Spleen (tissue), 11 donors: ENCODE data around the gene CFAP45. TPM values are rescaled to one million over a fixed set of nuclear protein-coding genes. Genes with fewer than 3 reads are reported as not detected.

Experiments used
- DNase-seq: peaks from one replicate; pipeline ENCODE4 v3.0.0-alpha.2; 2020
- H3K27ac ChIP-seq, 8 donors: fragments of 200-600 bp; sonication (generic) in 7 of 8; 1 replicate in 4 of 8; 2 replicates in 4 of 8; pipeline versions ENCODE4 v1.5.0 to v1.8.0; 2016 to 2021; ENCODE audit warnings: inconsistent platforms in 4 of 8, mild to moderate bottlenecking in 4 of 8, moderate library complexity in 1 of 8
- H3K27me3 ChIP-seq, 7 donors: fragments of 200-600 bp; sonication (generic) in 6 of 7; replicated peaks in 1 of 7; 1 replicate in 4 of 7; 2 replicates in 3 of 7; pipeline versions ENCODE4 v1.5.0 to v1.8.0; 2016 to 2021; ENCODE audit warnings: inconsistent platforms in 3 of 7, mild to moderate bottlenecking in 1 of 7
- H3K36me3 ChIP-seq, 6 donors: fragments of 200-600 bp; sonication (generic) in 5 of 6; 1 replicate in 4 of 6; 2 replicates in 2 of 6; pipeline versions ENCODE4 v1.5.0 to v1.8.0; 2016 to 2021; ENCODE audit warnings: inconsistent platforms in 2 of 6
- H3K4me1 ChIP-seq, 6 donors: fragments of 200-600 bp; sonication (generic) in 5 of 6; 1 replicate in 3 of 6; 2 replicates in 3 of 6; pipeline versions ENCODE4 v1.5.0 to v1.8.0; 2016 to 2021; ENCODE audit warnings: inconsistent platforms in 3 of 6
- H3K4me3 ChIP-seq, 8 donors: fragments of 200-600 bp; sonication (generic) in 7 of 8; 1 replicate in 4 of 8; 2 replicates in 4 of 8; pipeline versions ENCODE4 v1.5.0 to v1.8.0; 2016 to 2021; ENCODE audit warnings: inconsistent platforms in 4 of 8, mild to moderate bottlenecking in 4 of 8, moderate library complexity in 2 of 8
- H3K9me3 ChIP-seq, 8 donors: fragments of 200-600 bp; sonication (generic) in 7 of 8; 1 replicate in 4 of 8; 2 replicates in 4 of 8; pipeline versions ENCODE4 v1.5.0 to v1.8.0; 2016 to 2021; ENCODE audit warnings: inconsistent platforms in 4 of 8
- POLR2A ChIP-seq, 3 donors: fragments of 450-650 bp; IDR thresholded peaks; one replicate each; pipeline ENCODE4 v1.5.1; 2017; ENCODE audit warnings: antibody characterized with exemption in 3 of 3, mild to moderate bottlenecking in 1 of 3
- POLR2AphosphoS5 ChIP-seq, 3 donors: sonication (generic); formaldehyde crosslinking; IDR thresholded peaks; one replicate each; pipeline ENCODE4 v1.5.1; 2017; ENCODE audit warnings: antibody characterized with exemption in 3 of 3
- WGBS, 5 donors: extraction: QIAGEN DNeasy Blood & Tissue Kit in 3 of 5; methylation state at CpG; one replicate each; pipeline versions ENCODE4 v1.1.5 to v1.1.7; 2013 to 2018; 5-methylcytosine and 5-hydroxymethylcytosine counted together
- intact Hi-C: fragments of 100-400 bp; cut with DNase I; formaldehyde crosslinking; loops from one replicate; pipeline ENCODE4 v1.15.0; 2023; ENCODE audit warnings: low total_unique reads
- polyA plus RNA-seq, 3 donors: library from polyadenylated mRNA; stranded (reverse); fragments of 200-250 nt; gene quantifications; one replicate each; pipeline ENCODE4 v1.2.1, GENCODE V29; 2013
- total RNA-seq, 7 donors: library from RNA; depleted of rRNA in 3 of 7; stranded (reverse); fragments of >200 nt in 3 of 7; fragmentation: NEBNext Ultra II Directional in 4 of 7; extraction: Animal tissue kit (Norgen Biotek cat#: 25700) in 4 of 7; gene quantifications; one replicate each; pipeline versions ENCODE4 v1.1.0 to v1.2.1, GENCODE V29; 2016 to 2021
- TF ChIP-seq, protein P1 (sequence below), 11 experiments: fragments of 200-600 bp in 7 of 11; fragments of 450-650 bp in 4 of 11; sonication (generic) in 4 of 11; IDR thresholded peaks in 8 of 11; conservative IDR thresholded peaks in 3 of 11; 1 replicate in 7 of 11; 2 replicates in 4 of 11; pipeline versions ENCODE4 v1.4.0 to v1.8.0; 2016 to 2021; ENCODE audit warnings: antibody characterized with exemption in 11 of 11, inconsistent platforms in 4 of 11, mild to moderate bottlenecking in 1 of 11
- donor health status: healthy with polysubstance abuse.
- donor health status: DM: no; HTN: no; CAD: no; lungs with moderate emphysema.
- donor health status: DM: no; HTN: no; CAD: no.
- donor health status: Bipolar disorder and iron deficiency.
- donor health status: healthy.
- donor health status: DM: no; HTN: no; CAD: no.
- donor health status: DM: yes; HTN: yes; CAD: no.

Gene CFAP45
- total and polyA plus RNA-seq, 10 donors, result 0.58 to 3.0 (median 1.9) TPM

DNA sequence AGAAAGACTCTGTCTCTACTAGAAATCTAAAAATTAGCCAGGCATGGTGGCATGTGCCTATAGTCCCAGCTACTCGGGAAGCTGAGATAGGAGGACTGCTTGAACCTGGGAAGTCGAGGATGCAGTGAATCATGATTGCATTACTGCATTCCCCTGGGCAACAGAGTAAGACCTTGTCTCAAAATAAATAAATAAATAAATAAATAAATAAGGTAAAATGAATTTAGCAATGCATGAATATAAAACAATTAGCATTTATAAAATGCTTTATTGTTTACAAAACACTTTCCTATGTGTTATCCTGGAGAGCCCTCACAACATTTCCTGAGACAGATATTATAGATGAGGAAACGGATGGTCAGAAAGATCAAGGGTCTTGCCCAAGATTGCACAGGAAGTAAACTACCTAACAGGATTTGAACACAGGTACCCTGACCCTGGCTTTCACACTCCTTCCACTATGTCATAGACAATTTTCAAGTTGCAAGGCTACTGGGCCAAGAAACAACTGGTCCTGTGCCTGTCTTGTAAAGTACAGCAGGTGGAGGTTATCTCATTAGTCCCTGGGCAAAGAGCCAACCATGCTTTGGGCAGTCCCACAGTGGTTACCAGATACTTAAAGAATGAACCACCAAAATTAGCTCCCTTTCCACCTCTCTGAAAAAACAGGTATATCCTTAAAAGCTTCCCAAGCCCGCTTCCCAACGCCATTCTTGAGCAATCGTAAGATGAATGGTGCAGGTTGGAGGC lies 22.1 kb downstream of the CFAP45 start:
- whole genome bisulfite sequencing, 5 donors, result 79 to 91% (median 88%) methylated on average over 6 of the region's 6 CpGs
- TF ChIP-seq, protein P1, sequence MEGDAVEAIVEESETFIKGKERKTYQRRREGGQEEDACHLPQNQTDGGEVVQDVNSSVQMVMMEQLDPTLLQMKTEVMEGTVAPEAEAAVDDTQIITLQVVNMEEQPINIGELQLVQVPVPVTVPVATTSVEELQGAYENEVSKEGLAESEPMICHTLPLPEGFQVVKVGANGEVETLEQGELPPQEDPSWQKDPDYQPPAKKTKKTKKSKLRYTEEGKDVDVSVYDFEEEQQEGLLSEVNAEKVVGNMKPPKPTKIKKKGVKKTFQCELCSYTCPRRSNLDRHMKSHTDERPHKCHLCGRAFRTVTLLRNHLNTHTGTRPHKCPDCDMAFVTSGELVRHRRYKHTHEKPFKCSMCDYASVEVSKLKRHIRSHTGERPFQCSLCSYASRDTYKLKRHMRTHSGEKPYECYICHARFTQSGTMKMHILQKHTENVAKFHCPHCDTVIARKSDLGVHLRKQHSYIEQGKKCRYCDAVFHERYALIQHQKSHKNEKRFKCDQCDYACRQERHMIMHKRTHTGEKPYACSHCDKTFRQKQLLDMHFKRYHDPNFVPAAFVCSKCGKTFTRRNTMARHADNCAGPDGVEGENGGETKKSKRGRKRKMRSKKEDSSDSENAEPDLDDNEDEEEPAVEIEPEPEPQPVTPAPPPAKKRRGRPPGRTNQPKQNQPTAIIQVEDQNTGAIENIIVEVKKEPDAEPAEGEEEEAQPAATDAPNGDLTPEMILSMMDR (IDR thresholded peaks at IDR 0.05 in 8 of 11, conservative IDR thresholded peaks at IDR 0.05 in 3 of 11), result no peak
- TF ChIP-seq POLR2A (IDR thresholded peaks at IDR 0.05) (no peak), POLR2AphosphoS5 (IDR thresholded peaks at IDR 0.05) (no peak)
- DNase-seq, result no peak
- H3K4me1 ChIP-seq, result peaks cover 0 to 36% (median 9%) of the 10 kb centered on the region in 6 donors
- no peak overlapping the region for H3K4me3 ChIP-seq
- H3K9me3 ChIP-seq, result no peaks in the 10 kb centered on the region
- intact Hi-C loops, result no loop called here
- H3K36me3 ChIP-seq, result no peaks in the 10 kb centered on the region
- H3K27ac ChIP-seq, result no peak overlapping the region
- no peaks in the 10 kb centered on the region for H3K27me3 ChIP-seq

DNA sequence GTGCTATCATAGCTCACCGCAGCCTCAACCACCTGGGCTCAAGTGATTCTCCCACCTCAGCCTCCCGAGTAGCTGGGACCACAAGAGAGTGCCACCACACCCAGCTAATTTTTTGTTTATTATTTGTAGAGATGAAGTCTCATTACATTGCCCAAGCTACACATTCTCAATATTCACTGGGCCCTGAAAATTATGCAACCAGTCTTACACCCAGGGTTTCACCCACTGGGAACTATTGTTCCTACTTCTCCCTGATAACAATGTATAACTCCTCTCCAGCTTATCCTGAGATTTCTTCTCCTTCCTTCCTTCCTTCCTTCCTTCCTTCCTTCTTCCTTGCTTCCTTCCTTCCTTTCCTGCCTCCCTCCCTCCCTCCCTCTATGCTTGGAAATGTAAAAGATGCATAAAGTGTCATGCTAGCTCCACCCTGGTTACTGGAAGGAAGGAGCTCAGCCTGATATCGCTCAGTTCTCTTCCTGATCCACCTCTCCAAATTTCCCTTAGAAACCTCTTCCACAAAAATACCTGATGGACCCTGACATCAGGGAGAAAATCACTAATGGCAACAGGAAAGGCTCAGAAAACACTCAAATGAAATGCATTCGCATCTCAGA lies 26.3 kb downstream of the CFAP45 start:
- Histone ChIP-seq H3K27ac (no peak overlapping the region), H3K36me3 (no peaks in the 10 kb centered on the region), H3K27me3 (no peaks in the 10 kb centered on the region), H3K4me3 (no peak overlapping the region), H3K9me3 (no peaks in the 10 kb centered on the region), H3K4me1 (no peaks in the 10 kb centered on the region)
- WGBS, 5 donors, result 86 to 91% (median 91%) methylated on average over 4 of the region's 4 CpGs
- intact Hi-C loops, result no loop called here
- TF ChIP-seq, protein P1 (IDR thresholded peaks at IDR 0.05 in 8 of 11, conservative IDR thresholded peaks at IDR 0.05 in 3 of 11), result no peak
- TF ChIP-seq POLR2A (IDR thresholded peaks at IDR 0.05) (no peak), POLR2AphosphoS5 (IDR thresholded peaks at IDR 0.05) (no peak)
- DNase-seq, result no peak

- no peak for DNase-seq
- H3K27ac ChIP-seq, result no peak overlapping the region
- H3K4me3 ChIP-seq, result no peak overlapping the region
- 87 to 93% (median 88%) methylated on average over 15 of the region's 15 CpGs for WGBS, 5 donors
- H3K4me1 ChIP-seq, result peaks cover 0 to 3% (median 1%) of the 10 kb centered on the region in 6 donors
- intact Hi-C loops, result no loop called here
- TF ChIP-seq, protein P1 (IDR thresholded peaks at IDR 0.05 in 8 of 11, conservative IDR thresholded peaks at IDR 0.05 in 3 of 11), result no peak
- TF ChIP-seq POLR2A (IDR thresholded peaks at IDR 0.05), result no peak
- no peak for TF ChIP-seq POLR2AphosphoS5 (IDR thresholded peaks at IDR 0.05)
- no peaks in the 10 kb centered on the region for H3K27me3 ChIP-seq
- no peaks in the 10 kb centered on the region for H3K36me3 ChIP-seq
- H3K9me3 ChIP-seq, result no peaks in the 10 kb centered on the region
These were observed 27.1 kb downstream of the CFAP45 start for GRCh38 chr1:159872891-159873290.

DNA sequence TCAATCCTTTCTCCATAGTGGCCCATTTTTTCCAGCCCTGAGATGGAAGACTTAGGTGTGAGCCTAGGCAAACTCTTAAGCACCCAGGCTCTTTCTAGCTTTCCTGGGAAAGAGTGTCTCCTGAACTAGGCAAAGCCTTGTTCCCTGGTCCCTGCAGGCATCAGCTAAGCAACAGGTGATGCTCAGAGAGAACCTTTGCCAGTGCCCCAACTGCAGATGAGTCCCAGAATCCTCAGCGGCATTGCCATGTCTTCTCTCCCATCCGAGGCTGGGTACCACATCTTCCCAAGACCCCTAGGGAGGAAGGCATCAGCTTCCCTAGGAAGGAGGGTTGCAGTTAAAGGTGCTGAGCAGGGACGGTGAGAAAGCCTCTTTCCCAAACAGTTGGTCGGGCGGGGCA lies 29.3 kb downstream of the CFAP45 start:
- DNase-seq, result no peak
- Histone ChIP-seq H3K27me3 (no peaks in the 10 kb centered on the region), H3K4me1 (peaks cover 0 to 11% (median 5%) of the 10 kb centered on the region in 6 donors), H3K4me3 (no peak overlapping the region), H3K36me3 (no peaks in the 10 kb centered on the region), H3K27ac (no peak overlapping the region), H3K9me3 (no peaks in the 10 kb centered on the region)
- WGBS, 5 donors, result 86 to 99% (median 90%) methylated on average over 5 of the region's 5 CpGs
- no peak for TF ChIP-seq POLR2AphosphoS5 (IDR thresholded peaks at IDR 0.05)
- TF ChIP-seq, protein P1 (IDR thresholded peaks at IDR 0.05 in 8 of 11, conservative IDR thresholded peaks at IDR 0.05 in 3 of 11), result no peak
- TF ChIP-seq POLR2A (IDR thresholded peaks at IDR 0.05), result no peak
- intact Hi-C loops, result no loop called here
